HG03025 (cell line): Measurements from ENCODE around the gene PGAP3.

Experiments used
- ATAC-seq: cut with Tn5 transposase; IDR thresholded peaks from one replicate; pipeline ENCODE4 v1.9.1; 2021; ENCODE audit warnings: mild to moderate bottlenecking, moderate library complexity; ENCODE audit not compliant: unreplicated experiment, low FRiP score

Gene PGAP3

DNA sequence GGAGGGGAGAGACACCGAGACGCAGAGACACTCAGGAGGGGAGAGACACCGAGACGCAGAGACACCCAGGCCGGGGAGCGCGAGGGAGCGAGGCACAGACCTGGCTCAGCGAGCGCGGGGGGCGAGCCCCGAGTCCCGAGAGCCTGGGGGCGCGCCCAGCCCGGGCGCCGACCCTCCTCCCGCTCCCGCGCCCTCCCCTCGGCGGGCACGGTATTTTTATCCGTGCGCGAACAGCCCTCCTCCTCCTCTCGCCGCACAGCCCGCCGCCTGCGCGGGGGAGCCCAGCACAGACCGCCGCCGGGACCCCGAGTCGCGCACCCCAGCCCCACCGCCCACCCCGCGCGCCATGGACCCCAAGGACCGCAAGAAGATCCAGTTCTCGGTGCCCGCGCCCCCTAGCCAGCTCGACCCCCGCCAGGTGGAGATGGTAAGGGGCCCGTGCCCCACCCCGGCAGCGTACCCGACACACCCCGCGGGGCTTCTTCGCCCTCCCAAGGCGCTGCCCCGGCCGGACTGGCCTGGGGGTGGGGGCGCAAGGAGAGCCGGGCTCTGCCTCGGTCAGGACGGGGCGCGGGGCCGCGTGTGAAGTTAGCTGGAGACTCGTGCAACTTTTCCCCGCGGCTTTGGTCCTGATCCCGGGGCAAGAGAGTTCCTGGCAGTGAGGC lies 60.7 kb downstream of the PGAP3 start:
- ATAC-seq, result no peak

DNA sequence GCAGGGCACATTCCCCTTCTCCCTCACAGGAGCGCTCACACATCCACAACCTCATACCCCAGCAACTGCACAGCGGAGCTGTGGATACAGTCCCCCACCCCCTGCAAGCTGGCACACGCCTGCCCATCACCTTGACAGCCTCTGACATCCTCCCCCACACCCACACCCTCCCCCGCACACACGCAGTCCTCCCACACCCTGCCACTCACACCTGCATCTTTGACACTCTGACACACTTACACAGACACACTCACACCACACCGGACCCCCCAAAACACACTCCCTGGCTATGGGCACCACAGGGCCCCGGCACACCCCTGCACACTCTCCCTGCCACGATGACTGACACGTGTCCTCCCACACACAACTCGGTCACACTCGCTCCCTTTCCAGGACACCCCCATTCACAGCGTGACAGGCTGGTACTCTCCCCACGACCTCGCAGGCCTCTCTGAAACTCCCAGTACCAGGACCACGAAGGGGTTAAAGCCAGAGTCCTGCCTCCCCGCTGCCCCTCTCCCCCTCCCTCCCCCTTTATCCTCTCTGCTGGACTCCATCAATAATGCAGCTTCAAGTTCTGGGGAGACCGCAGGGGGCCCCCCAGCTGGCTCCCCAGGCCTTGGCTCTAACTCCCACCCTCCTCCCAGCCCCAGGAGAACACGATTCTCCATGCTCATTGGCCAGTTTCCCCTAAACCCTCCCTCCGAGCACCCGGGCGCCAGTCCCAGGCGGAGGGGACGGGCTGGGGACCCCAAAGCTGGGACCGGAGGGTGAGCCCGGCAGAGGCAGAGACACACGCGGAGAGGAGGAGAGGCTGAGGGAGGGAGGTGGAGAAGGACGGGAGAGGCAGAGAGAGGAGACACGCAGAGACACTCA lies 61.4 kb downstream of the PGAP3 start, which contains the start of gene PPP1R1B:
Gene PPP1R1B, plus strand, starts transcription at position 782 of the 876 bp plus-strand sequence. CDS start 441 bp downstream, outside the sequence.
- ATAC-seq, result no peak

- no peak for ATAC-seq
Measured at GRCh38 chr17:39625198-39625785, 62.6 kb downstream of the PGAP3 start.

GRCh38 chr17:39624313-39624712 lies 63.5 kb downstream of the PGAP3 start:
- no peak for ATAC-seq

GRCh38 chr17:39623356-39623950 lies 64.4 kb downstream of the PGAP3 start:
- ATAC-seq, result no peak

DNA sequence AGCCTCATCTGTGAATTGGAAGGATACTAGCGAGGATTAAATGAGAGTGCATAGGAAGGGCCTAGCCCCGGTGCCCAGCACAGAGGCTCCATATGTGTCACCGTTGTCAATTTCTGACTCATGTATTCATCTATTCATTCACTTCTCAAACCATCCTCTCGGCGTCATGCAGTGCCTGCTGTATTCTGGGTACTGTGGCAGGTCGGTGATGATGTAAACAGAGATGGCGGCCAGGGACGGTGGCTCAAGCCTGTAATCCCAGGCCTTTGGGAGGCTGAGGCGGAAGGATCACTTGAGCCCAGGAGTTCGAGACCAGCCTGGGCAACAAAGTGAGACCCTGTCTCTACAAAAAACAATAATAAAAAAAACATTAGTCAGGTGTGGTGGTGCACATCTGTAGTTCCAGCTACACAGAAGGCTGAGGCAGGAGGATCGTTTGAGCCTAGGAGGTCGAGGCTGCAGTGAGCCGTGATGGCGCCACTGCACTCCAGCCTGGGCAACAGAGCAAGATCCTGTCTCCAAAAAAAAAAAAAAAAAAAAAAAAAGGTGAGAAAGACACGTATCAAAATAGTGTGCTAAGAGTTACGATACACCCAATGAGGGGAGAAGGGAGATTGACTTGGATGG lies 65.4 kb downstream of the PGAP3 start:
- no peak for ATAC-seq

DNA sequence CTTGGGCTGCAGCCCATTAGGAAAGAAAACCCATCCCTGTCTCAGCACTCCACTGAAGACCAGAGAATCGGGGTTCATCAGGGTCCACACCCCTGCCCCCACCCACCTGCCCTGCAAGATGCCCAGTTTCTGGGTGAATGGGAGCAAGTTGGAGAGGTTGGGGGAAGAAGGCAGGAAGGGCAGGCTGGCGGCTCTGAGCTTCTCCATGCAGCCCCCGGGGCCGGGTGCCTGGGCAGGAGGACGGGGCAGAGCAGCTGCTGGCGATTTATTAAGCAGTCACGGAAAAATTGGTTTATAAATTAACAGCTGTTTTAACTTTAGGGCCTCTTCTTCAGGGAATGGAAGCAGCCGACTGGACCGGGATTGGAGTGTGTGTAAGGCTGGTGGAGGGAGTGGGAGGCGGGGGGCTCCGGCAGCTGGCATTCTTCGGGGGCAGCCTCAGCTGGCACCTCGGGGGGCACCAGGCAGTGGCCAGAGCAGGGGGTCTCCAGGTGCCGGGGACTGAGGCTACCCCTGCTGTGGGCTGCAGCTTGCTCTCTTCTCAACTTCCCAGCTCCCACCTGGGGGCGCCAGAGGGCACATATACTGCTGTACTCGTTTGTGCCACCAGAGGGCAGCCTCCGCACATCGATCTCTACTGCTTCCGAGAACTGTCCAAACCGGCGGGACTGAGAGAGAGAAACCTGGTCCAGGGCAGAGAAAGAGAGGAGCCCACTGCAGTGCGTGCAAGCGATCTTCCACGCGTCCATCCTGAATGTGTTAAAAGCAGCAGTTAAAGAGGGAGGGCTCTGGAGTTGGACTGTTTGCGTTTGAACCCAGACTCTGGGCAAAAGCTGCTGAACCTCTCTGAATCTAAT lies 66.1 kb downstream of the PGAP3 start:
- no peak for ATAC-seq
